ENCODE results near the gene NEDD8.
"Not testable (repeated sequence)": the region's sequence is repeated elsewhere in the genome, so short reads cannot be mapped to it uniquely, and the experiment has no call there.

Gene NEDD8

GRCh38 chr14:24226473-24226872 is 5.7 kb downstream of the NEDD8 start:
- H3K36me3 ChIP-seq (ENCODE audit: insufficient read depth) = no peaks in the 10 kb centered on the region
- H2AFZ ChIP-seq (ENCODE audit: low read depth) = no peak overlapping the region
- no peak for TF ChIP-seq CTCF (conservative IDR thresholded peaks at IDR 0.05; ENCODE audit: low read depth, low read length)
- peaks cover 11% of the 10 kb centered on the region; the same call in 1 of the 2 replicates for H3K79me2 ChIP-seq (ENCODE audit: insufficient read depth, low read depth)
- no peak overlapping the region for H3K4me2 ChIP-seq
- H3K4me3 ChIP-seq (IDR thresholded peaks at IDR 0.05; ENCODE audit: insufficient read depth, low read depth, low read length) = no peak overlapping the region
- no peaks in the 10 kb centered on the region for H4K20me1 ChIP-seq (ENCODE audit: insufficient read depth)
- H3K27ac ChIP-seq = no peak overlapping the region
- H3K9ac ChIP-seq = no peak overlapping the region
- H3K4me1 ChIP-seq (ENCODE audit: low read depth, poor library complexity, severe bottlenecking) = no peaks in the 10 kb centered on the region
- H3K27me3 ChIP-seq (ENCODE audit: insufficient read depth, low read depth) = no peaks in the 10 kb centered on the region

DNA sequence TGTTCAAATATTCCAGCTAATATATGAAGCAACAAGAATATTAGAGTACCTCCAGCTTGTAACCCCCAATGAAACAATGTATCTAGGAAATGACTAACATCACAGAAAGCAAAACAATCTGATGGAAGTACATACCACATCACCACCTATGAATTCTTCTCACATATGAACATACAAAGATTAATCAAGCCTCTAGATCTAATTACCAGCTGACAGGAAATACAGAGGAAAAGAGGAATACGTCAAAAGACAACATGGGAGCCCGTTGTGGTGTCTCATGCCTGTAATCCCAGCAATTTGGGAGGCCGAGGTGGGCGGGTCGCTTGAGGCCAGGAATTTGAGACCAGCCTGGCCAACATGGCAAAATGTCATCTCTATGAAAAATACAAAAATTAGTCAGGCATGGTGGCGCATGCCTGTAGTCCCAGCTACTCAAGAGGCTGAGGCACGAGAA is 7.5 kb downstream of the NEDD8 start:
- peaks cover 5% of the 10 kb centered on the region; the same call in 1 of the 2 replicates for H3K79me2 ChIP-seq (ENCODE audit: insufficient read depth, low read depth)
- H4K20me1 ChIP-seq (ENCODE audit: insufficient read depth) = no peaks in the 10 kb centered on the region
- TF ChIP-seq CTCF (conservative IDR thresholded peaks at IDR 0.05; ENCODE audit: low read depth, low read length) = no peak
- no peak overlapping the region for H3K9ac ChIP-seq
- no peaks in the 10 kb centered on the region for H3K4me1 ChIP-seq (ENCODE audit: low read depth, poor library complexity, severe bottlenecking)
- H3K27ac ChIP-seq = no peak overlapping the region
- no peak overlapping the region for H3K4me3 ChIP-seq (IDR thresholded peaks at IDR 0.05; ENCODE audit: insufficient read depth, low read depth, low read length)
- H2AFZ ChIP-seq (ENCODE audit: low read depth) = no peak overlapping the region
- no peaks in the 10 kb centered on the region for H3K27me3 ChIP-seq (ENCODE audit: insufficient read depth, low read depth)
- H3K4me2 ChIP-seq = no peak overlapping the region
- no peaks in the 10 kb centered on the region for H3K36me3 ChIP-seq (ENCODE audit: insufficient read depth)

- not testable (repeated sequence) for H3K4me3 ChIP-seq (IDR thresholded peaks at IDR 0.05; ENCODE audit: insufficient read depth, low read depth, low read length); H4K20me1 ChIP-seq (ENCODE audit: insufficient read depth); H3K4me1 ChIP-seq (ENCODE audit: low read depth, poor library complexity, severe bottlenecking); H3K79me2 ChIP-seq (ENCODE audit: insufficient read depth, low read depth); H3K27ac ChIP-seq; H3K9ac ChIP-seq; H2AFZ ChIP-seq (ENCODE audit: low read depth); H3K27me3 ChIP-seq (ENCODE audit: insufficient read depth, low read depth); H3K36me3 ChIP-seq (ENCODE audit: insufficient read depth); H3K4me2 ChIP-seq
Measured at GRCh38 chr14:24222987-24223386, 9.2 kb downstream of the NEDD8 start.

GRCh38 chr14:24219521-24219920 is 12.6 kb downstream of the NEDD8 start:
- H3K79me2 ChIP-seq (ENCODE audit: insufficient read depth, low read depth) = peaks cover 5% of the 10 kb centered on the region; the same call in 1 of the 2 replicates
- H3K9ac ChIP-seq = no peak overlapping the region
- H3K27me3 ChIP-seq (ENCODE audit: insufficient read depth, low read depth) = no peaks in the 10 kb centered on the region
- no peak overlapping the region for H2AFZ ChIP-seq (ENCODE audit: low read depth)
- H3K4me1 ChIP-seq (ENCODE audit: low read depth, poor library complexity, severe bottlenecking) = peaks cover 11% of the 10 kb centered on the region
- no peaks in the 10 kb centered on the region for H3K36me3 ChIP-seq (ENCODE audit: insufficient read depth)
- H3K4me2 ChIP-seq = no peak overlapping the region
- no peak for TF ChIP-seq CTCF (conservative IDR thresholded peaks at IDR 0.05; ENCODE audit: low read depth, low read length)
- H3K4me3 ChIP-seq (IDR thresholded peaks at IDR 0.05; ENCODE audit: insufficient read depth, low read depth, low read length) = no peak overlapping the region
- H4K20me1 ChIP-seq (ENCODE audit: insufficient read depth) = no peaks in the 10 kb centered on the region
- H3K27ac ChIP-seq = no peak overlapping the region

GRCh38 chr14:24219080-24219479 is 13.1 kb downstream of the NEDD8 start:
- Histone ChIP-seq H3K9ac (no peak overlapping the region), H3K4me2 (no peak overlapping the region)

GRCh38 chr14:24216876-24217275 is 15.3 kb downstream of the NEDD8 start:
- H3K36me3 ChIP-seq (ENCODE audit: insufficient read depth); H3K4me3 ChIP-seq (IDR thresholded peaks at IDR 0.05; ENCODE audit: insufficient read depth, low read depth, low read length); H3K27me3 ChIP-seq (ENCODE audit: insufficient read depth, low read depth); H3K9ac ChIP-seq; H2AFZ ChIP-seq (ENCODE audit: low read depth); H3K4me2 ChIP-seq; H4K20me1 ChIP-seq (ENCODE audit: insufficient read depth): not testable (repeated sequence)
- Histone ChIP-seq H3K4me1 (ENCODE audit: low read depth, poor library complexity, severe bottlenecking) (peaks cover 22% of the 10 kb centered on the region), H3K79me2 (ENCODE audit: insufficient read depth, low read depth) (peaks cover 10% of the 10 kb centered on the region; the same call in 1 of the 2 replicates), H3K27ac (peak overlapping the region; percentile 58; the same call in 1 of the 2 replicates)

More at GRCh38 chr14:24219080-24219479, 13.1 kb downstream of the NEDD8 start:
- Histone ChIP-seq H3K27me3 (ENCODE audit: insufficient read depth, low read depth) (no peaks in the 10 kb centered on the region), H3K4me1 (ENCODE audit: low read depth, poor library complexity, severe bottlenecking) (peaks cover 16% of the 10 kb centered on the region), H3K36me3 (ENCODE audit: insufficient read depth) (no peaks in the 10 kb centered on the region), H3K27ac (no peak overlapping the region), H3K4me3 (IDR thresholded peaks at IDR 0.05; ENCODE audit: insufficient read depth, low read depth, low read length) (no peak overlapping the region), H4K20me1 (ENCODE audit: insufficient read depth) (no peaks in the 10 kb centered on the region), H2AFZ (ENCODE audit: low read depth) (no peak overlapping the region), H3K79me2 (ENCODE audit: insufficient read depth, low read depth) (peaks cover 5% of the 10 kb centered on the region; the same call in 1 of the 2 replicates)
- TF ChIP-seq CTCF (conservative IDR thresholded peaks at IDR 0.05; ENCODE audit: low read depth, low read length) = no peak
